ENCODE data around the gene MAD2L2.

Gene MAD2L2

GRCh38 chr1:11682799-11683198 is 1.9 kb upstream of the MAD2L2 start:
- TF ChIP-seq FOXP2 (optimal IDR thresholded peaks at IDR 0.05; ENCODE audit: borderline replicate concordance, extremely low read depth, extremely low read length, insufficient read depth) (no peak), POLR2AphosphoS5 (IDR thresholded peaks at IDR 0.05; ENCODE audit: low read depth, low read length) (no peak), SIN3A (IDR thresholded peaks at IDR 0.05; ENCODE audit: borderline replicate concordance, insufficient read depth, low read length) (no peak), TAF1 (IDR thresholded peaks at IDR 0.05; ENCODE audit: borderline replicate concordance, insufficient read depth, low read length) (no peak), REST (IDR thresholded peaks at IDR 0.05; ENCODE audit: insufficient read depth in 1 of 2, low read depth in 2 of 2, low read length in 2 of 2) (no peak)

- no peak for TF ChIP-seq FOXP2 (optimal IDR thresholded peaks at IDR 0.05; ENCODE audit: borderline replicate concordance, extremely low read depth, extremely low read length, insufficient read depth)
- TF ChIP-seq SIN3A (IDR thresholded peaks at IDR 0.05; ENCODE audit: borderline replicate concordance, insufficient read depth, low read length) = no peak
- no peak for TF ChIP-seq POLR2AphosphoS5 (IDR thresholded peaks at IDR 0.05; ENCODE audit: low read depth, low read length)
- no peak for TF ChIP-seq TAF1 (IDR thresholded peaks at IDR 0.05; ENCODE audit: borderline replicate concordance, insufficient read depth, low read length)
- no peak for TF ChIP-seq REST (IDR thresholded peaks at IDR 0.05; ENCODE audit: insufficient read depth in 1 of 2, low read depth in 2 of 2, low read length in 2 of 2)
These were observed 1.4 kb upstream of the MAD2L2 start for GRCh38 chr1:11682287-11682771.

GRCh38 chr1:11680270-11681070 is 478 bp downstream of the MAD2L2 start:
- TF ChIP-seq FOXP2 (optimal IDR thresholded peaks at IDR 0.05; ENCODE audit: borderline replicate concordance, extremely low read depth, extremely low read length, insufficient read depth) (no peak), REST (IDR thresholded peaks at IDR 0.05; ENCODE audit: insufficient read depth in 1 of 2, low read depth in 2 of 2, low read length in 2 of 2) (no peak), SIN3A (IDR thresholded peaks at IDR 0.05; ENCODE audit: borderline replicate concordance, insufficient read depth, low read length) (no peak), TAF1 (IDR thresholded peaks at IDR 0.05; ENCODE audit: borderline replicate concordance, insufficient read depth, low read length) (no peak), POLR2AphosphoS5 (IDR thresholded peaks at IDR 0.05; ENCODE audit: low read depth, low read length) (no peak)

GRCh38 chr1:11678442-11678841 is 2.5 kb downstream of the MAD2L2 start:
- TF ChIP-seq FOXP2 (optimal IDR thresholded peaks at IDR 0.05; ENCODE audit: borderline replicate concordance, extremely low read depth, extremely low read length, insufficient read depth) (no peak), POLR2AphosphoS5 (IDR thresholded peaks at IDR 0.05; ENCODE audit: low read depth, low read length) (no peak), REST (IDR thresholded peaks at IDR 0.05; ENCODE audit: insufficient read depth in 1 of 2, low read depth in 2 of 2, low read length in 2 of 2) (no peak), TAF1 (IDR thresholded peaks at IDR 0.05; ENCODE audit: borderline replicate concordance, insufficient read depth, low read length) (no peak), SIN3A (IDR thresholded peaks at IDR 0.05; ENCODE audit: borderline replicate concordance, insufficient read depth, low read length) (no peak)

Data from PFSK-1 (cell line).